Measurements from ENCODE around the gene LDB3. TPM values are rescaled to one million over a fixed set of nuclear protein-coding genes. Genes with fewer than 3 reads are reported as not detected.
A peak's percentile ranks its signal among the peaks of the same experiment; 100 is the strongest.

LDB3 gene
- total RNA-seq, 1 donor from 2014 or later: 1,375 TPM

DNA sequence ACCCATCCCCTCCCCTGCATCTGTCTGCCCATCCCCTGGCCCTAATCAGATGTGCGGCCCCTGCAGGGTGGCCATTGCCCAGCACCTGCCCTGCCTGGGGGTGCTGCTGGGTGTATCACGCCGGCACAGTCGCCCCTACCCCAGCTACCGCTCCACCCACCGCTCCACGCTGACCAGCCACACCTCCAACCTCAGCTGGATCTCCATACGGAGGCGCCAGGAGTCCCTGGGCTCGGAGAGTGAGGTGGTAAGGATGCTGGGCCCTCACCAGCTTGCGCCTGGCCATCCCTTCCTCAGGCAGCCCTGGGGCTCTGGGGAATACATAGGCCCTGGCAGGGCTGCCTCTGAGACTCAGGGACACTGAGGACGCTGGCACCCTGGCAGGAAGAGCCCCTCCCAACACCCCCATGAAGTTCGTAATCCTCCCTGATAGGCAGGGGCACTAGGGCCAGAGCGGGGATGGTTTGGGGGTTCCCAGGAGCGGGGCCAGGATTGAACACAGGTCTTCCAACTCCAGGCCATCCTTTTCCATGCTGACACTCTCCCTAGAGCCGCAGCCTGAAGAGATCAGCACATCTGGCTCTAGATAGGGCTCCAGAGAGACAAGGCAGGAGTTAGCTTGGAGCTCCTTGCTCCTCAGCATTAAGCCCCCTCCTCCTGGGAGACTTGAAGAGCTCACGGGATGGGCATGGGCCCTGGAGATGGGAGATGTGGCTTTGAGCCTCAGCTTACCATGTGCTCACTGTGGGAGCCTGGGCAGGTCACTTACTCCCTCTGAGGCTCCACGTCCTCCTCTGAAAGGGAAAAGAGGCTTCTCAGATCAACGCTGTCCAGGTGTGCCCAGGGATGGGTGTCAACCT is 5.9 kb upstream of the LDB3 start:
- ATAC-seq (ENCODE audit: poor library complexity) (no peak), DNase-seq (peak; percentile 38)
- intact Hi-C loops (cut with DNase I): no loop called here

GRCh38 chr10:86663046-86663345 is 5.3 kb upstream of the LDB3 start:
- DNase-seq: peak; percentile 47

DNA sequence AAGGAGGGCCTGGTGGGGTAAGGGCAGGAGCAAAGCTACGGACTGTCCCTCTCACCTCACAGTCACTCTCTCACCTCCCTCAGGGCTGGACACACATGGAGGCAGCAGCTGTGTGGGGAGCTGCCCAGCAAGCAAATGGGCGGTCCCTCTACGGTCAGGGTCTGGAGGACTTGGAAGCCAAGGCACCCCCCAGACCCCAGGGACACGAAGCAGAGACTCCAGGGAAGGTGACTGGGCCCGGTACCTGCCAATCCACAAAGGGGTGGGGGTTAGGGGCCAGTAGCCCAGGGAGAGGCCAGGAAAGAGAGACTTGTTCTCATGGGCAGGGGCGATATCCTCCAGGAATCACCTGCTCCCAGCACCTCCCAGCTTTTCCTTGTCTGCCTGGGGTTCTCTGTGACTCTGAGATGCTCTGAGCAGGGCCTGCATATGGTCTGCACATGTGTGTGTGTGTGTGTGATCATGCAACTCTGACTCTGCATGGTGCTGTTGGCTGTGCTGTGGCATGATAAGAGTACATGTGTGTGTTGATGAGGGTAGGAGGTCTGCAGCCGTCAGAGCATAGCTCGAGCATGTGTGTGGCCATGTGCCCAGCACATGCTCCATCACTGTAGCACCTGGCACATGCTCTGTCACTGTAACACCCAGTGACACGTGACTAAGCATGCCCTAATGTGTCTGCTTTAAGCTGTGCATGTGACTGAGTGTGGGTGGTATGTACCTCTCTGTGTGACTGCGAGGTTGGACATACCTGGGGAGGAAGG is 4.6 kb upstream of the LDB3 start:
- peak; percentile 46 for DNase-seq
- intact Hi-C loops (cut with DNase I): no loop called here

More at GRCh38 chr10:86663046-86663345, 5.3 kb upstream of the LDB3 start:
- intact Hi-C loops (cut with DNase I): no loop called here
- ATAC-seq (ENCODE audit: poor library complexity): no peak

DNA sequence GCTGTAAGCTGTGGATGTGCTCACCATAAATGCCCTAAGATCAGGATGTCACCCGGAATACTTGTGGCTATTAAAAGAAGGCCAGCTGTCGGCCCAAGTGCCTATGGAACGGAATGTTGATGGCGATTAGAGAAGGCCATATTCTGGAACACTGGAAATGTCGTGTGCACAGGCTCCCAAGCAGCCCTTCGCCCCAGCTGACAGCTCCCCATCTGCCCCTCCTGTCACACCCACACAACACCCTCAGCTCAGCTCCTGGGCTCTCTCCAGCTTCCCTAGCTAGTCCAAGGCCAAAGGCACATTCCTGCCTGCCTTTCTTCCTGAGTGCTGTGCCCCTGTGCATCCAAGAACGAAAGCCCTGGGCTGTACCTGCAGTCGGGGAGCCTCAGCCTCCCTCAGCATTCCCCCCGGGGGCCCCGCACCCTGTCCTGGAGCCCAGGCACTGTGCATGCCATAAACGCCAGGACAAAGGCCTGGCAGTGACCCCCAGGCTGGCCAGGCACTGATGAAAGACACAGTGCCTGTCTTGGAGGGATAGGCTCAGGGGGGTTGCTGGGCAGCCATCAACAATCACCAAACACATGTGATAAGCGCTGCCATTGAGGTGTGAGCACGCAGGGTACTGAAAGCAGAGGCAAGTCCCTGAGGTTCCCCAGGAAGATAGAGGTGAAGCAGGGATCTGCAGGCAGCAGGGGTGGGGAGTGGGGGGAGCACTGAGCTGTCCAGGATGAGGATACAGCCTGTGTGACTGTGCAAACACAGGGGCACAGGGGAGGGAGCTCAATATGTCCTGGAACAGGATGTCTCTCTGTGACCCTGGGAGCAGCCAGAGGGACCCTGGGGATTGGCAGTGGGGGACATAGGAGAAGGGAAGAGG is 3.7 kb upstream of the LDB3 start:
- peak; percentile 82 for DNase-seq
- intact Hi-C loops (cut with DNase I): no loop called here
- ATAC-seq (ENCODE audit: poor library complexity): peak; percentile 28

More for the DNA sequence above, 4.6 kb upstream of the LDB3 start:
- no peak for ATAC-seq (ENCODE audit: poor library complexity)

- ATAC-seq (ENCODE audit: poor library complexity) (no peak), DNase-seq (no peak)
- intact Hi-C loops (cut with DNase I): no loop called here
Observed at GRCh38 chr10:86665218-86665607, 3.1 kb upstream of the LDB3 start.

- intact Hi-C loops (cut with DNase I): no loop called here
- DNase-seq (peak; percentile 75), ATAC-seq (ENCODE audit: poor library complexity) (peak; percentile 14)
Observed at GRCh38 chr10:86665868-86666267, 2.4 kb upstream of the LDB3 start.

- intact Hi-C loops (cut with DNase I): no loop called here
- ATAC-seq (ENCODE audit: poor library complexity) (peak; percentile 19), DNase-seq (peak; percentile 77)
Observed at GRCh38 chr10:86666538-86666937, 1.8 kb upstream of the LDB3 start.

GRCh38 chr10:86667421-86668181 is 710 bp upstream of the LDB3 start:
- intact Hi-C loops (cut with DNase I): no loop called here
- ATAC-seq (ENCODE audit: poor library complexity) (peak; percentile 31), DNase-seq (peak; percentile 79)

GRCh38 chr10:86670290-86670811 is 2.0 kb downstream of the LDB3 start:
- DNase-seq: no peak
- intact Hi-C loops (cut with DNase I): no loop called here
- ATAC-seq (ENCODE audit: poor library complexity): no peak

DNA sequence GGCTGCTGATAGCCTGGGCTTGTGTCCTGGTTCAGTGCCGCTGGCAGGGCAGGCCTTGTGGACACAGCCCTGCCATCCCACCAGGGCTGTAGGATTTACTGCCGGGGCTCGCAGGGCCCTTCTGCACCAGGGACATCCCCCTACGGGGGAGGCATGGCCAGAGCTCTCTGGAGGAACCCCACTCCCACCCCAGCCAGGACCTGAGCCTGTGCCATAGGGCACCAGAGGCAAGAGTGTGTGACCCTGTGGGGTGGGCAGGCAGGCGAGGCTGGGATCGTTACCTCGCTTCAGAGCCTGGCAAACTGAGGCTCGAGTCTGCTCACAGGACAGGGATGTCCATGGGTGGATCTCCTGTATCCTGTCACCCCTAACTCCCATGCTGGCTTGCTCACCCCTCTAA is 2.6 kb downstream of the LDB3 start:
- no peak for DNase-seq
- ATAC-seq (ENCODE audit: poor library complexity): no peak
- intact Hi-C loops (cut with DNase I): no loop called here

- ATAC-seq (ENCODE audit: poor library complexity) (no peak), DNase-seq (no peak)
- intact Hi-C loops (cut with DNase I): no loop called here
Observed at GRCh38 chr10:86671419-86671818, 3.1 kb downstream of the LDB3 start.

DNA sequence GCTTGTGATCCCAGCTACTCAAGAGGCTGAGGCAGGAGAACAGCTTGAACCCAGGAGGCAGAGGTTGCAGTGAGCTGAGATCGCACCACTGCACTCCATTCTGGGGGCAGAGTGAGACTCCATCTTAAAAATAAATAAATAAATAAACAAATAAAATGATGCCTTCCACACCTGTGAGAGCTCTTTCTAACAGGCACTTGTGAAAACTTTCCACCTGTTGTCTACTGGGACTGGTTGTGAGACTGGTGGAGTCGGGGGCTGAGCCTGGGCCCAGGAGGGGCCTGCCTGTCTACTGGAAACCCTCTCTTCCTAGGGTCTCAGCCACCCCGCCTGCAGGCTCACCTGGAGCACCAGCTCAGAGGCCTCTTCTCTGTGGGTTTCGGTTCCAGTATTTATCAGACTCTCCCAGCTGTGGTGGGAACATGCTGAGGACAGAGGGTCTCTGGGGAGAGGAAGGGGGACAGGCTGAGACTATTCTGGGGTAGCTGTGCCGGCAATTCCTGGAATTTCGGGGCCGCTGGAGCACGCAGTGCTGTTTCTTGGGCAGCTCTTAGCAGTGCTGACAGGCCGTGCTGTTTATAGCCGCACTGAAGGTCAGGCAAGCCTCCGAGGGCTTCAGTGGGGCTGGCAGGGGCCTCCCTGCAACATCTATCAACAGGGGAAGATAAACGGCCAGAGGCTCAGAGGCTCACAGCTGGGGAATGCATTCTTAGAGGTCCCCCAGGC is 3.8 kb downstream of the LDB3 start:
- ATAC-seq (ENCODE audit: poor library complexity) (peak; percentile 28), DNase-seq (peak; percentile 86)
- intact Hi-C loops (cut with DNase I): no loop called here

GRCh38 chr10:86673216-86673826 is 5.0 kb downstream of the LDB3 start:
- intact Hi-C loops (cut with DNase I): no loop called here
- ATAC-seq (ENCODE audit: poor library complexity) (no peak), DNase-seq (no peak)

- ATAC-seq (ENCODE audit: poor library complexity): peak; percentile 18
- peak; percentile 71 for DNase-seq
- intact Hi-C loops (cut with DNase I): no loop called here
Observed at GRCh38 chr10:86673827-86674581, 5.7 kb downstream of the LDB3 start.

GRCh38 chr10:86674912-86675311 is 6.6 kb downstream of the LDB3 start:
- ATAC-seq (ENCODE audit: poor library complexity) (no peak), DNase-seq (no peak)
- intact Hi-C loops (cut with DNase I): no loop called here

DNA sequence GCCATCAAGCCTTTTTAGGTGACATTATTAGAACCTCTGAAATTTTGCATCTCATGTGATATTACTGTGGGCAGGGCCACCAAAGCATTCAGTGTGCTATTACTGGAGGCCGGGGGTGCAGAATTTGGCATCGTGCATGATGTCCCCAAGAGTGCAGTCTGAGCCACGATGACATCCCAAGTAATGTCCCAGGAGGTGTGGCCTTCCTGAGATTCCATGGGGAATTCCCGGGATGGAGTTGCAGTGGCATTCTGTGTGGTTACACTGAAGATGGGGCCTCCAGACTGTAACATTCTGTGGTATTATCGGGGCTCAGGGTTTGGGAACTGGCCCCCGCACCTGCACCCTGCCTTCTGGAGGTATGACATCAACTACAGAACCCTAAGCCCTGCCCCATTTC is 9.1 kb downstream of the LDB3 start:
- intact Hi-C loops (cut with DNase I): no loop called here
- no peak for DNase-seq
- no peak for ATAC-seq (ENCODE audit: poor library complexity)

Data from Right ventricle myocardium superior (tissue), 1 donor.